ENCODE results near the gene BAIAP2. TPM values are rescaled to one million over a fixed set of nuclear protein-coding genes. Genes with fewer than 3 reads are reported as not detected.

Gene BAIAP2
- polyA plus RNA-seq, 2 donors: 91.2 to 107 TPM

DNA sequence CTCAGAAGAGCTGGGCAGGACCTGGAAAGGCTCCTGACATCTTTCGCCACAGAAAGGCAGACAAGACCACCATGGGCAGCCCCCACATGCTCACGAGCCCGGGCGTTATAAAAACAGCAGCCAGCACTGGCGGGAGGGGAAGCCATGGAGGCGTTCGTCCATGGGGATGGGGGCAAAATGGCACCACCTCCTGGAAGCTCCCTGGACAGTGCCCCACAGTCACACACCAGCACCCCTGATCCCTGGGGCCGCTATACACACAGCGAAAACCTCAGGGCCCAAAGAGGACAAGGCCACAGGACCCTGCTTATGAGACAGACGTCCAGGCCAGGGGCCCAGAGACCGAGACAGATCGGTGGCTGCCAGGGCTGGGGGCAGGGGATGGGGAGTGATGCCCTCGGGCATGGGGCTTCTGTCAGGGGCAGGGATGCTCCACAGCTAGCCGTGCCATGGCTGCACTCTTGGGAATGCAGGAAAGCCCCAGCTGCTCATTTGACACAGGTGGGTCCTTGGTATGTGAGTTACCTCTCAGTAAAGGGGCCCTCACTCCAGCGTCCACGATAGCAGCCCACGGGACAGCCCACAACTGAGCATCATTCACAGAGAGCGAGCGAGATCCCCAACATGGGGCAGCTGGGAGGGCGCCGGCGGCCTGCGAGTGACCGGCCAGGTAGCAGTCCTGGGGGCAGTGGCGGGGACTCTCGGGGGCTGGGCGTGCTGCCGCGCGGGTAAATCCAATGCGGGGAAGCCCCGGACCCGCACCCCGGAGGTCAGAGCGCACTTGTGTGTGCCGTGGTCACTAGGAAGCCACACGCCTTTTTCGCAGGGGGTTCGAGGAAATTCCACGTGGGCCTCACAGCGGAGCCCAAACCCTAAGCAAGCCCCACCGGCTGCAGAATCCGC, 124.0 kb downstream of the BAIAP2 start:
- Histone ChIP-seq H3K4me3 (ENCODE audit: low read depth in 1 of 2, low read length in 2 of 2) (no peak overlapping the region), H3K9me3 (ENCODE audit: control insufficient read depth in 2 of 2, insufficient read depth in 1 of 2, low read depth in 1 of 2, low read length in 1 of 2) (no peaks in the 10 kb centered on the region), H3K27me3 (ENCODE audit: control insufficient read depth in 1 of 2, insufficient read depth in 2 of 2, low read length in 2 of 2) (no peaks in the 10 kb centered on the region), H3K27ac (ENCODE audit: low read depth in 2 of 2, low read length in 1 of 2) (no peak overlapping the region), H3K4me1 (ENCODE audit: control insufficient read depth in 2 of 2, insufficient read depth in 2 of 2, low read length in 1 of 2) (no peaks in the 10 kb centered on the region), H3K36me3 (ENCODE audit: control insufficient read depth in 2 of 2, insufficient read depth in 2 of 2, low read length in 1 of 2) (no peaks in the 10 kb centered on the region)
- 87 to 91% methylated on average over 43 of the region's 43 CpGs for WGBS, 2 donors

- H3K4me3 ChIP-seq (ENCODE audit: low read depth in 1 of 2, low read length in 2 of 2): no peak overlapping the region
- no peaks in the 10 kb centered on the region for H3K9me3 ChIP-seq (ENCODE audit: control insufficient read depth in 2 of 2, insufficient read depth in 1 of 2, low read depth in 1 of 2, low read length in 1 of 2)
- no peak overlapping the region for H3K27ac ChIP-seq (ENCODE audit: low read depth in 2 of 2, low read length in 1 of 2)
- no peaks in the 10 kb centered on the region for H3K36me3 ChIP-seq (ENCODE audit: control insufficient read depth in 2 of 2, insufficient read depth in 2 of 2, low read length in 1 of 2)
- WGBS, 2 donors: 65 to 66% methylated on average over 21 to 25 of the region's 25 CpGs
- no peaks in the 10 kb centered on the region for H3K4me1 ChIP-seq (ENCODE audit: control insufficient read depth in 2 of 2, insufficient read depth in 2 of 2, low read length in 1 of 2)
- no peaks in the 10 kb centered on the region for H3K27me3 ChIP-seq (ENCODE audit: control insufficient read depth in 1 of 2, insufficient read depth in 2 of 2, low read length in 2 of 2)
Observed at GRCh38 chr17:81159611-81160265, 124.8 kb downstream of the BAIAP2 start.

GRCh38 chr17:81160306-81160705, 125.4 kb downstream of the BAIAP2 start:
- no peaks in the 10 kb centered on the region for H3K9me3 ChIP-seq (ENCODE audit: control insufficient read depth in 2 of 2, insufficient read depth in 1 of 2, low read depth in 1 of 2, low read length in 1 of 2)
- H3K27me3 ChIP-seq (ENCODE audit: control insufficient read depth in 1 of 2, insufficient read depth in 2 of 2, low read length in 2 of 2): peaks cover 0 to 4% of the 10 kb centered on the region in 2 donors
- peaks cover 0 to 2% of the 10 kb centered on the region in 2 donors for H3K4me1 ChIP-seq (ENCODE audit: control insufficient read depth in 2 of 2, insufficient read depth in 2 of 2, low read length in 1 of 2)
- no peak overlapping the region for H3K4me3 ChIP-seq (ENCODE audit: low read depth in 1 of 2, low read length in 2 of 2)
- H3K27ac ChIP-seq (ENCODE audit: low read depth in 2 of 2, low read length in 1 of 2): no peak overlapping the region
- no peaks in the 10 kb centered on the region for H3K36me3 ChIP-seq (ENCODE audit: control insufficient read depth in 2 of 2, insufficient read depth in 2 of 2, low read length in 1 of 2)
- 43 to 49% methylated on average over 28 of the region's 28 CpGs for WGBS, 2 donors

- Histone ChIP-seq H3K9me3 (ENCODE audit: control insufficient read depth in 2 of 2, insufficient read depth in 1 of 2, low read depth in 1 of 2, low read length in 1 of 2) (no peaks in the 10 kb centered on the region), H3K27me3 (ENCODE audit: control insufficient read depth in 1 of 2, insufficient read depth in 2 of 2, low read length in 2 of 2) (peaks cover 0 to 8% of the 10 kb centered on the region in 2 donors), H3K36me3 (ENCODE audit: control insufficient read depth in 2 of 2, insufficient read depth in 2 of 2, low read length in 1 of 2) (no peaks in the 10 kb centered on the region), H3K4me3 (ENCODE audit: low read depth in 1 of 2, low read length in 2 of 2) (no peak overlapping the region), H3K4me1 (ENCODE audit: control insufficient read depth in 2 of 2, insufficient read depth in 2 of 2, low read length in 1 of 2) (peaks cover 0 to 7% of the 10 kb centered on the region in 2 donors), H3K27ac (ENCODE audit: low read depth in 2 of 2, low read length in 1 of 2) (no peak overlapping the region)
- 62 to 71% methylated on average over 32 of the region's 32 CpGs for WGBS, 2 donors
Observed at GRCh38 chr17:81160747-81161453, 125.9 kb downstream of the BAIAP2 start.

DNA sequence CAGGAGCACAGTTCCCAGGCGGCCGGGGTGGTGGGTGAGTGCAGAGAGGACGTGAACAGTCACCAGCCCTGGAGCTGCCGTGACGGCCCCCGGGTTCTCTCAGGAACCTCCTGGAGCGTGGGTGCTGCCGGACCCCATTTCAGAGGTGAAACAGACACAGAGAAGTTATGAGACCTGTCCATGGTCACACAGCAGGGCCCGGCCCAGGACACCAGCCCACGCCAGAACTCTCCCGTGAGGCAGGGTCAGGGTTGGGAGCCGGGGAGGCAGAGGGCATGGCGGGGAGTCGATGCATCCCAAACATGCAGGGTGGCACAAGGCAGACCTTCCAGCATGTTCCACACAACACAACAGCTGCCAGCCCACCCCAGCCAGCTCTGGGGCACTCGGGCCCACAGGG, 126.6 kb downstream of the BAIAP2 start:
- WGBS, 2 donors: 91 to 92% methylated on average over 13 to 15 of the region's 15 CpGs
- Histone ChIP-seq H3K4me1 (ENCODE audit: control insufficient read depth in 2 of 2, insufficient read depth in 2 of 2, low read length in 1 of 2) (peaks cover 0 to 7% of the 10 kb centered on the region in 2 donors), H3K4me3 (ENCODE audit: low read depth in 1 of 2, low read length in 2 of 2) (no peak overlapping the region), H3K9me3 (ENCODE audit: control insufficient read depth in 2 of 2, insufficient read depth in 1 of 2, low read depth in 1 of 2, low read length in 1 of 2) (no peaks in the 10 kb centered on the region), H3K27ac (ENCODE audit: low read depth in 2 of 2, low read length in 1 of 2) (no peak overlapping the region), H3K27me3 (ENCODE audit: control insufficient read depth in 1 of 2, insufficient read depth in 2 of 2, low read length in 2 of 2) (peaks cover 0 to 10% of the 10 kb centered on the region in 2 donors), H3K36me3 (ENCODE audit: control insufficient read depth in 2 of 2, insufficient read depth in 2 of 2, low read length in 1 of 2) (no peaks in the 10 kb centered on the region)

GRCh38 chr17:81161972-81162371, 127.0 kb downstream of the BAIAP2 start:
- 83 to 84% methylated on average over 15 to 16 of the region's 16 CpGs for WGBS, 2 donors
- no peak overlapping the region for H3K4me3 ChIP-seq (ENCODE audit: low read depth in 1 of 2, low read length in 2 of 2)

DNA sequence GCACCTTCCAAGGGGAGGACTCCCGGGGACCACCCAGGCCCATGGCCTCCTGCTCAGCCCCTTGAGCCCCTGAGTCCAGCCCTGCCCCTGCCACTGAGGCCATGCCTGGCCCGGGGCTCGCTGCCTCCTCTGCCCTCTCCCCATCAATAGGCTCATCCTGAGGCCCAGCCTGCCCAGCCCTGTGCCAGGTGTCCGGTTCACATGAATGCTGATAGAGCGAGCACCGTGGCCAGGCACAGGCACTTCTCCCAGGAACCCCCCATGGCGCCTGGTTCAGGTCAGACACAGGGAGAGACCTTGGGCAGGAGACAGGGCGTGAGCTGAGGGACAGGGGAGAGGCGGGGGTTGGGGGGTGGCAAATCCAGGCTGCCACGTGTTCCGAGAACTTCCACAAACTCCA, 127.5 kb downstream of the BAIAP2 start:
- Histone ChIP-seq H3K27me3 (ENCODE audit: control insufficient read depth in 1 of 2, insufficient read depth in 2 of 2, low read length in 2 of 2) (peaks cover 0 to 11% of the 10 kb centered on the region in 2 donors), H3K9me3 (ENCODE audit: control insufficient read depth in 2 of 2, insufficient read depth in 1 of 2, low read depth in 1 of 2, low read length in 1 of 2) (no peaks in the 10 kb centered on the region), H3K4me3 (ENCODE audit: low read depth in 1 of 2, low read length in 2 of 2) (no peak overlapping the region), H3K4me1 (ENCODE audit: control insufficient read depth in 2 of 2, insufficient read depth in 2 of 2, low read length in 1 of 2) (peaks cover 0 to 7% of the 10 kb centered on the region in 2 donors), H3K36me3 (ENCODE audit: control insufficient read depth in 2 of 2, insufficient read depth in 2 of 2, low read length in 1 of 2) (no peaks in the 10 kb centered on the region), H3K27ac (ENCODE audit: low read depth in 2 of 2, low read length in 1 of 2) (no peak overlapping the region)
- 75 to 82% methylated on average over 11 of the region's 11 CpGs for WGBS, 2 donors

More at GRCh38 chr17:81161972-81162371, 127.0 kb downstream of the BAIAP2 start:
- Histone ChIP-seq H3K9me3 (ENCODE audit: control insufficient read depth in 2 of 2, insufficient read depth in 1 of 2, low read depth in 1 of 2, low read length in 1 of 2) (no peaks in the 10 kb centered on the region), H3K27ac (ENCODE audit: low read depth in 2 of 2, low read length in 1 of 2) (no peak overlapping the region), H3K27me3 (ENCODE audit: control insufficient read depth in 1 of 2, insufficient read depth in 2 of 2, low read length in 2 of 2) (peaks cover 0 to 11% of the 10 kb centered on the region in 2 donors), H3K4me1 (ENCODE audit: control insufficient read depth in 2 of 2, insufficient read depth in 2 of 2, low read length in 1 of 2) (peaks cover 0 to 7% of the 10 kb centered on the region in 2 donors), H3K36me3 (ENCODE audit: control insufficient read depth in 2 of 2, insufficient read depth in 2 of 2, low read length in 1 of 2) (no peaks in the 10 kb centered on the region)

DNA sequence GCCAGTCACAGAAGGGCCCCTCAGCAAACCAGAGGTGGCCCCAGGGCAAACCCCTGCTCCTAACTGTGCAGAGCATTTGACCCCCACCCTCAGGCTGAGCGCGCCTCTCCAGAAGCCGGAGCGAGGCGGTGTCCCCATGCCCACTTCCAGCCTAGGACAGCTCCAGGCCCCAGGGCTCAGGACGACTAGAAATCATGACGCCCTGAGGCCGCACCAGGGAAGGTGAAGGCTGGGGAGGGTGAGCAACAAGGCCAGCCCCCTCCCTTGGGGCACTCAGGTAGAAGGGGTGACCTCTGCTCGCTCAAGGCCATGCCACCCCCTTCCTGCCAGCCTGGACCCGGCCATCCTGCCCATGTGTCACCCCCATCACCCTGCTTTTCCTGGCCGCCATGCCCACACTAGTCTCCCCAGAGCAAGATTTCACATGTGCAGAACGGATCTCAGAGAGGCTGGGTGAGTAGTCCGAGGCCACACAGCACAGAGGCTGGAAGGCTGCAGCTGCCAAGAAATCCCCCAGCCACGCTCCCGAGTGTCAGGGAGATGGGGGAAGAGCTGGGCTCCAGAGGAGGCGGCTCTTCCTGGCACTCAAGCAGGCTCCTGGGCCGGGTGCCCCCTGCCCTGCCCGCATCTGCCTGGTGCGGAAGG, 128.2 kb downstream of the BAIAP2 start:
- Histone ChIP-seq H3K4me1 (ENCODE audit: control insufficient read depth in 2 of 2, insufficient read depth in 2 of 2, low read length in 1 of 2) (peaks cover 0 to 7% of the 10 kb centered on the region in 2 donors), H3K27ac (ENCODE audit: low read depth in 2 of 2, low read length in 1 of 2) (no peak overlapping the region), H3K4me3 (ENCODE audit: low read depth in 1 of 2, low read length in 2 of 2) (no peak overlapping the region), H3K9me3 (ENCODE audit: control insufficient read depth in 2 of 2, insufficient read depth in 1 of 2, low read depth in 1 of 2, low read length in 1 of 2) (no peaks in the 10 kb centered on the region), H3K27me3 (ENCODE audit: control insufficient read depth in 1 of 2, insufficient read depth in 2 of 2, low read length in 2 of 2) (peaks cover 0 to 11% of the 10 kb centered on the region in 2 donors), H3K36me3 (ENCODE audit: control insufficient read depth in 2 of 2, insufficient read depth in 2 of 2, low read length in 1 of 2) (no peaks in the 10 kb centered on the region)
- 73 to 83% methylated on average over 16 to 19 of the region's 19 CpGs for WGBS, 2 donors

All from esophagus (tissue), 2 donors.